Calu3 (cell line): ENCODE data around the gene EYS. TPM values are rescaled to one million over a fixed set of nuclear protein-coding genes. Genes with fewer than 3 reads are reported as not detected.
"Not testable (repeated sequence)": the region's sequence is repeated elsewhere in the genome, so short reads cannot be mapped to it uniquely, and the experiment has no call there.

Experiments
- BruUV-seq: library from RNA; stranded (reverse); fragments of 400-500 nt; replicated peaks from 2 replicates; lab custom pipeline; 2021; lab: Mats Ljungman, UMichigan
- CTCF ChIA-PET: fragments of 300-600 bp; sonication (Branson Sonifier 250); formaldehyde crosslinking; loops from one replicate; lab custom pipeline; 2022; ENCODE audit warnings: antibody characterized with exemption; lab: Charles Lee
- DNase-seq: peaks from one replicate; pipeline ENCODE4 v3.0.0; 2022
- H3K27ac Mint-ChIP-seq: one replicate; pipeline ENCODE4 v1.8.0; 2022; ENCODE audit warnings: mixed read lengths; ENCODE audit not compliant: unreplicated experiment
- H3K27me3 Mint-ChIP-seq: one replicate; pipeline ENCODE4 v1.8.0; 2022; ENCODE audit warnings: mixed read lengths; ENCODE audit not compliant: unreplicated experiment
- H3K36me3 Mint-ChIP-seq: one replicate; pipeline ENCODE4 v1.8.0; 2022; ENCODE audit warnings: mild to moderate bottlenecking, moderate library complexity, mixed read lengths; ENCODE audit not compliant: insufficient read depth, unreplicated experiment
- H3K4me1 Mint-ChIP-seq: one replicate; pipeline ENCODE4 v1.8.0; 2022; ENCODE audit warnings: mild to moderate bottlenecking, low read depth, mixed read lengths; ENCODE audit not compliant: unreplicated experiment
- H3K4me3 Mint-ChIP-seq: one replicate; pipeline ENCODE4 v1.8.0; 2022; ENCODE audit warnings: mild to moderate bottlenecking, low read depth, moderate library complexity, mixed read lengths; ENCODE audit not compliant: unreplicated experiment
- H3K9me3 Mint-ChIP-seq: one replicate; pipeline ENCODE4 v1.8.0; 2022; ENCODE audit warnings: low read depth, mixed read lengths; ENCODE audit not compliant: unreplicated experiment
- intact Hi-C: fragments of 100-400 bp; cut with micrococcal nuclease; formaldehyde crosslinking; loops from one replicate; pipeline ENCODE4 v1.10.0; 2022; ENCODE audit not compliant: unreplicated experiment
- total RNA-seq: library from RNA; stranded (reverse); gene quantifications from 2 replicates; pipeline ENCODE4 v1.2.3, GENCODE V29; 2022
- TF ChIP-seq, protein P1 (sequence below): fragments of 200-600 bp; IDR thresholded peaks from one replicate; pipeline ENCODE4 v1.8.0; 2022; ENCODE audit warnings: antibody characterized with exemption; ENCODE audit not compliant: unreplicated experiment

Gene EYS
- total RNA-seq, 1 experiment from 2014 or later: not detected

DNA sequence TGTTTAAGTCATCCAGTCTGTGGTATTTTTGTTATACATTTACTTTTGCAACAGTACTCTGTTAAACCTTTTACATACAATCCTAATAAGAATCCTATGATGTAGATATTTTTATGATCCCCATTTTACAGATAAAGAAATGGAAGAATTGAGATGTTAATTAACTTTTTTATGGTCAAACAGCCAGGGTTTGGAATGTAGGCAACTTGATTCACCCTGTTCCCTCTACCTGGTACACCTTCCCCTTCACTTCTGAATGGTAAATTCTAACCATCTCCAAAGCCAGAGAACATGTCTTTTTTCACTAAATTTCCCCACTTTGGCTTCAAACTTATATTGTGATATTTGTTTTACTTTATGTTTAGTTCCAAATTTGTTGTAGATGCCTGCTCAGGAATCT lies 1771.3 kb downstream of the EYS start:
- DNase-seq: no peak
- TF ChIP-seq, protein P1, sequence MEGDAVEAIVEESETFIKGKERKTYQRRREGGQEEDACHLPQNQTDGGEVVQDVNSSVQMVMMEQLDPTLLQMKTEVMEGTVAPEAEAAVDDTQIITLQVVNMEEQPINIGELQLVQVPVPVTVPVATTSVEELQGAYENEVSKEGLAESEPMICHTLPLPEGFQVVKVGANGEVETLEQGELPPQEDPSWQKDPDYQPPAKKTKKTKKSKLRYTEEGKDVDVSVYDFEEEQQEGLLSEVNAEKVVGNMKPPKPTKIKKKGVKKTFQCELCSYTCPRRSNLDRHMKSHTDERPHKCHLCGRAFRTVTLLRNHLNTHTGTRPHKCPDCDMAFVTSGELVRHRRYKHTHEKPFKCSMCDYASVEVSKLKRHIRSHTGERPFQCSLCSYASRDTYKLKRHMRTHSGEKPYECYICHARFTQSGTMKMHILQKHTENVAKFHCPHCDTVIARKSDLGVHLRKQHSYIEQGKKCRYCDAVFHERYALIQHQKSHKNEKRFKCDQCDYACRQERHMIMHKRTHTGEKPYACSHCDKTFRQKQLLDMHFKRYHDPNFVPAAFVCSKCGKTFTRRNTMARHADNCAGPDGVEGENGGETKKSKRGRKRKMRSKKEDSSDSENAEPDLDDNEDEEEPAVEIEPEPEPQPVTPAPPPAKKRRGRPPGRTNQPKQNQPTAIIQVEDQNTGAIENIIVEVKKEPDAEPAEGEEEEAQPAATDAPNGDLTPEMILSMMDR: no peak
- BruUV-seq: no TSS peak
- Mint-ChIP-seq H3K9me3 (no peaks in the 10 kb centered on the region), H3K36me3 (no peaks in the 10 kb centered on the region), H3K4me3 (no peak overlapping the region), H3K27me3 (no peaks in the 10 kb centered on the region), H3K27ac (no peak overlapping the region), H3K4me1 (no peaks in the 10 kb centered on the region)
- CTCF ChIA-PET: no interaction called here
- intact Hi-C loops: no loop called here

DNA sequence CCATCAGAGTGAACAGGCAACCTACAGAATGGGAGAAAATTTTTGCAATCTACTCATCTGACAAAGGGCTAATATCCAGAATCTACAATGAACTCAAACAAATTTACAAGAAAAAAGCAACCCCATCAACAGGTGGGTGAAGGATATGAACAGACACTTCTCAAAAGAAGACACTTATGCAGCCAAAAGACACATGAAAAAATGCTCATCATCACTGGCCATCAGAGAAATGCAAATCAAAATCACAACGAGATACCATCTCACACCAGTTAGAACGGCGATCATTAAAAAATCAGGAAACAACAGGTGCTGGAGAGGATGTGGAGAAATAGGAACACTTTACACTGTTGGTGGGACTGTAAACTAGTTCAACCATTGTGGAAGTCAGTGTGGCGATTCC lies 1773.1 kb downstream of the EYS start:
- BruUV-seq, H3K27me3 Mint-ChIP-seq, intact Hi-C loops, CTCF ChIA-PET, H3K4me3 Mint-ChIP-seq, H3K9me3 Mint-ChIP-seq, H3K36me3 Mint-ChIP-seq, DNase-seq, H3K27ac Mint-ChIP-seq, H3K4me1 Mint-ChIP-seq: not testable (repeated sequence)

DNA sequence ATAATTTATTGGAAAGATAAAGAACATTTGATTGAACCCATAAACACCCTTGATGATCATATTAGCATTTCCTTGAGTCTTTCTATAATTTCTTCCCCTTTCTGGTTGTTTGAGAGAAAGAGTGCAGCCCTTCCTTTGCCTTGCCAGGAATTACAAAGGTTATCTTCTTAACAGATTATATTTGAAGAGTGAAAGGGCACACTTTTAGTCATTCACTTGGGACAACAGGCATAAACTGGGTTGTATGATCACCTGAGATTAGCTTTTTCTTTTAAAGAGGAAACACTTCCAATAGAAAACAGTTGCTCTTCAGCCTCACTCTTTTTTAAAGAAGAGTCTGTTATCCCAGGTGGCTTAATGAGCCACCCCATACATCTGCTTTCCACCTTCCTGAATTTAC lies 1776.2 kb downstream of the EYS start:
- CTCF ChIA-PET: interaction anchor here (0.6 kb wide), 1 partner anchor 799 kb away, joined by 3 read pairs; no protein-coding TSS in a partner anchor
- Mint-ChIP-seq H3K27me3 (peaks cover 13% of the 10 kb centered on the region), H3K4me1 (no peaks in the 10 kb centered on the region), H3K36me3 (no peaks in the 10 kb centered on the region), H3K9me3 (no peaks in the 10 kb centered on the region), H3K27ac (no peak overlapping the region), H3K4me3 (no peak overlapping the region)
- no TSS peak for BruUV-seq
- DNase-seq: no peak
- TF ChIP-seq, protein P1: no peak
- intact Hi-C loops: no loop called here

DNA sequence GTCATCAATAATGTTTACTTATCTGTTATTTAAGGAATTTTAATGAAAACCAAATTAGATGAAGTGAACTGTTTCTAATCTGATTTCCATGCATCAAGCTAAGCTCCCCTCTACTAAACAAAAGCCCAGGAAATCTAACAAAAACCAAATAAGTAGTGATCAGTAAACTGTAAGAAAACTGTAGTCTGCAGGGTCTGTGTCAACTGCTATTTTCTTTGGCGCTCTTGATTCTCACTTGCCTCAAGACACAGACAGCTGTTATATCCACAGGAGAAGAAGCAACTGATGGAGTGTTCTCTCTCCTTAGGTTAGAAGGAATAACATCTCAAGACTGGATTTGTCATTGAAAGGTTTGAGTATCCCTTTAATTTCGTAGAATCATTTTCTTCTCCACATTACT lies 1777.9 kb downstream of the EYS start:
- TF ChIP-seq, protein P1: no peak
- peaks cover 13% of the 10 kb centered on the region for H3K27me3 Mint-ChIP-seq
- BruUV-seq: no TSS peak
- DNase-seq: no peak
- no peak overlapping the region for H3K4me3 Mint-ChIP-seq
- intact Hi-C loops: no loop called here
- no peak overlapping the region for H3K27ac Mint-ChIP-seq
- H3K9me3 Mint-ChIP-seq: no peaks in the 10 kb centered on the region
- H3K36me3 Mint-ChIP-seq: no peaks in the 10 kb centered on the region
- CTCF ChIA-PET: no interaction called here
- H3K4me1 Mint-ChIP-seq: no peaks in the 10 kb centered on the region

DNA sequence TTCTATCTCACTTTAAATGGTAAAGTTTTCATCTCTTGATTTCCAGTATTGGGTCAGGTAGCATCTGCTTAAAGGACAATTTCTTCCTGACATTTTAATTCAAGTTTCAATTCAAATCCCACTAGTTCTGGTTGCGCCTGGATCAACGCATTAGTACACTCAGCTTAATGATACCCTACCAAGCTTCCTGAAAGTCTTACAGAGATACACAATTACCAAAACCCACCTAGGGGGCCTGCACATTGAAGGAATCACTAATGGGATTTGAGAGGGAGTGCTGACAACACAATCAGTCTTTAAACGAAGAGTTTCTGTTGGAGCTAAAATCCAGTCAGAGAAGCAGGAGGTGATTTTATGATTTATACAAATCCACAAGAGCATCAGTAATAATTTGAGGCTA lies 1778.4 kb downstream of the EYS start:
- Mint-ChIP-seq H3K9me3 (no peaks in the 10 kb centered on the region), H3K4me3 (no peak overlapping the region), H3K27me3 (peaks cover 13% of the 10 kb centered on the region), H3K36me3 (no peaks in the 10 kb centered on the region), H3K4me1 (no peaks in the 10 kb centered on the region), H3K27ac (no peak overlapping the region)
- CTCF ChIA-PET: no interaction called here
- TF ChIP-seq, protein P1: no peak
- intact Hi-C loops: no loop called here
- BruUV-seq: no TSS peak
- no peak for DNase-seq
